H1 (cell line): ENCODE results near the gene SLC10A2. TPM values are rescaled to one million over a fixed set of nuclear protein-coding genes. Genes with fewer than 3 reads are reported as not detected.
A peak's percentile ranks its signal among the peaks of the same experiment; 100 is the strongest.

Experiments used
- CTCF ChIA-PET: fragments of 300-600 bp; sonication (Branson Sonifier 250); formaldehyde crosslinking; loops from one replicate; lab custom pipeline; 2021; ENCODE audit not compliant: partially characterized antibody; lab: Charles Lee
- POLR2A ChIA-PET: fragments of 300-600 bp; sonication (Branson Sonifier 250); formaldehyde crosslinking; loops from one replicate; lab custom pipeline; 2021; ENCODE audit warnings: inconsistent platforms; ENCODE audit not compliant: partially characterized antibody; lab: Charles Lee
- DNase-seq, 2 experiments: peaks; one replicate each; pipeline versions ENCODE4 v3.0.0 to v3.0.0-alpha.2; 2010 to 2022; ENCODE audit warnings: low spot score in 2 of 2, low read depth in 1 of 2, mixed read lengths in 1 of 2
- FAIRE-seq: peaks from 2 replicates; lab custom pipeline; 2011; peaks lifted over from hg19 to GRCh38; lab: Jason Lieb, UNC
- H2AFZ ChIP-seq: 2 replicates; pipeline ENCODE4 v1.8.1; 2012; ENCODE audit warnings: low read length, inconsistent platforms
- H2AK5ac ChIP-seq: 2 replicates; pipeline ENCODE4 v1.6.1; 2013; ENCODE audit warnings: low read depth, low read length
- H2BK120ac ChIP-seq: replicated peaks from 2 replicates; pipeline ENCODE3; 2013; ENCODE audit warnings: low read depth, low read length, inconsistent platforms
- H2BK12ac ChIP-seq: 2 replicates; pipeline ENCODE4 v1.6.1; 2013; ENCODE audit warnings: low read depth, low read length
- H2BK15ac ChIP-seq: 2 replicates; pipeline ENCODE4 v1.6.1; 2013; ENCODE audit warnings: low read length
- H2BK20ac ChIP-seq: 2 replicates; pipeline ENCODE4 v1.6.1; 2013; ENCODE audit warnings: low read length
- H2BK5ac ChIP-seq: 2 replicates; pipeline ENCODE4 v1.6.1; 2013; ENCODE audit warnings: low read depth, low read length
- H3K14ac ChIP-seq: 2 replicates; pipeline ENCODE4 v1.6.1; 2013; ENCODE audit warnings: inconsistent platforms; ENCODE audit not compliant: insufficient read length
- H3K18ac ChIP-seq: 2 replicates; pipeline ENCODE4 v1.6.1; 2013; ENCODE audit warnings: low read length; ENCODE audit errors: extremely low read depth
- H3K23ac ChIP-seq: 2 replicates; pipeline ENCODE4 v1.6.1; 2013; ENCODE audit warnings: inconsistent platforms; ENCODE audit not compliant: insufficient read length
- H3K23me2 ChIP-seq: 2 replicates; pipeline ENCODE4 v1.6.1; 2013; ENCODE audit warnings: low read depth, low read length
- H3K27ac ChIP-seq: 2 replicates; pipeline ENCODE4 v1.6.1; 2011; ENCODE audit warnings: low read depth, low read length, inconsistent platforms
- H3K27me3 ChIP-seq, 4 experiments: replicated peaks in 1 of 4; 1 replicate in 1 of 4; 2 replicates in 3 of 4; pipeline versions ENCODE4 v1.6.1 to v1.8.1; 2011 to 2013; ENCODE audit warnings: low read length in 3 of 4, mild to moderate bottlenecking in 3 of 4, inconsistent platforms in 2 of 4, mixed read lengths in 2 of 4, moderate library complexity in 1 of 4; ENCODE audit not compliant: control insufficient read depth in 3 of 4, insufficient read depth in 3 of 4; ENCODE audit errors: extremely low read depth in 1 of 4
- H3K36me3 ChIP-seq, 4 experiments: 2 replicates each; pipeline versions ENCODE4 v1.6.1 to v1.8.1; 2011 to 2013; ENCODE audit warnings: mild to moderate bottlenecking in 4 of 4, low read length in 3 of 4, moderate library complexity in 2 of 4, control low read depth in 1 of 4, inconsistent platforms in 1 of 4; ENCODE audit not compliant: insufficient read depth in 4 of 4, control insufficient read depth in 2 of 4
- H3K4ac ChIP-seq: replicated peaks from 2 replicates; pipeline ENCODE3; 2013; ENCODE audit warnings: low read length, low read depth, mixed read lengths, inconsistent platforms; ENCODE audit not compliant: insufficient read length
- H3K4me1 ChIP-seq, 4 experiments: replicated peaks in 1 of 4; 1 replicate in 1 of 4; 2 replicates in 3 of 4; pipeline versions ENCODE4 v1.6.1 to v1.8.1; 2011 to 2013; ENCODE audit warnings: low read length in 3 of 4, inconsistent platforms in 2 of 4, mixed read lengths in 1 of 4; ENCODE audit not compliant: insufficient read depth in 4 of 4, control insufficient read depth in 3 of 4
- H3K4me2 ChIP-seq, 2 experiments: 2 replicates each; pipeline versions ENCODE4 v1.6.1 to v1.8.1; 2011 to 2013; ENCODE audit warnings: low read depth in 2 of 2, low read length in 2 of 2, control low read depth in 1 of 2, inconsistent platforms in 1 of 2, mild to moderate bottlenecking in 1 of 2; ENCODE audit not compliant: insufficient read depth in 1 of 2
- H3K4me3 ChIP-seq, 4 experiments: fragments of 200-600, 300-600 bp in 1 of 4; sonication (generic), shearing (Covaris generic), sonication (Bioruptor Twin) in 1 of 4; 2 replicates each; pipeline versions ENCODE4 v1.5.1 to v1.8.1; 2011 to 2016; ENCODE audit warnings: low read length in 4 of 4, low read depth in 3 of 4, control low read depth in 2 of 4, inconsistent platforms in 2 of 4, mild to moderate bottlenecking in 2 of 4, mixed read lengths in 1 of 4, moderate library complexity in 1 of 4; ENCODE audit not compliant: insufficient read depth in 2 of 4; ENCODE audit errors: extremely low read depth in 1 of 4
- H3K56ac ChIP-seq: replicated peaks from 2 replicates; pipeline ENCODE3; 2013; ENCODE audit warnings: low read depth, mild to moderate bottlenecking, mixed read lengths, low read length, inconsistent platforms; ENCODE audit not compliant: insufficient read length
- H3K79me1 ChIP-seq: 2 replicates; pipeline ENCODE4 v1.6.1; 2013; ENCODE audit warnings: low read depth, low read length, control low read depth
- H3K79me2 ChIP-seq, 2 experiments: 2 replicates each; pipeline versions ENCODE4 v1.6.1 to v1.8.1; 2012 to 2013; ENCODE audit warnings: low read length in 2 of 2, mild to moderate bottlenecking in 2 of 2, inconsistent platforms in 1 of 2; ENCODE audit not compliant: insufficient read depth in 2 of 2, control insufficient read depth in 1 of 2
- H3K9ac ChIP-seq, 4 experiments: replicated peaks in 1 of 4; 1 replicate in 1 of 4; 2 replicates in 3 of 4; pipeline versions ENCODE4 v1.6.1 to v1.8.1; 2011 to 2013; ENCODE audit warnings: low read depth in 3 of 4, low read length in 3 of 4, control low read depth in 2 of 4, mild to moderate bottlenecking in 2 of 4, moderate library complexity in 2 of 4, inconsistent platforms in 1 of 4; ENCODE audit errors: extremely low read depth in 1 of 4
- H3K9me3 ChIP-seq, 2 experiments: 2 replicates each; pipeline versions ENCODE4 v1.6.1 to v1.8.1; 2012 to 2013; ENCODE audit warnings: mild to moderate bottlenecking in 2 of 2, moderate library complexity in 2 of 2, control low read depth in 1 of 2, inconsistent platforms in 1 of 2, low read depth in 1 of 2, low read length in 1 of 2, mixed read lengths in 1 of 2; ENCODE audit not compliant: insufficient read depth in 2 of 2
- H4K20me1 ChIP-seq, 2 experiments: replicated peaks in 1 of 2; 2 replicates each; pipeline versions ENCODE3 to v1.8.1; 2011 to 2013; ENCODE audit warnings: inconsistent platforms in 2 of 2, low read length in 2 of 2, mild to moderate bottlenecking in 1 of 2; ENCODE audit not compliant: insufficient read depth in 2 of 2, control insufficient read depth in 1 of 2
- H4K5ac ChIP-seq: 2 replicates; pipeline ENCODE4 v1.6.1; 2013; ENCODE audit warnings: low read length, low read depth, mixed read lengths, inconsistent platforms; ENCODE audit not compliant: insufficient read length
- H4K8ac ChIP-seq: 2 replicates; pipeline ENCODE4 v1.8.0; 2013; ENCODE audit warnings: mild to moderate bottlenecking, moderate library complexity, low read length, inconsistent platforms; ENCODE audit not compliant: insufficient read depth; ENCODE audit errors: extremely low read depth
- H4K91ac ChIP-seq: replicated peaks from 2 replicates; pipeline ENCODE3; 2013; ENCODE audit warnings: low read length, mixed read lengths, inconsistent platforms; ENCODE audit not compliant: insufficient read length
- POLR2A ChIP-seq, 2 experiments: IDR thresholded peaks; 1 replicate in 1 of 2; 2 replicates in 1 of 2; pipeline ENCODE4 v1.6.1; 2011; ENCODE audit warnings: low read depth in 2 of 2, low read length in 2 of 2, mild to moderate bottlenecking in 2 of 2; ENCODE audit errors: control extremely low read depth in 1 of 2
- TAF1 ChIP-seq: IDR thresholded peaks from 2 replicates; pipeline ENCODE4 v1.6.1; 2011; ENCODE audit warnings: mild to moderate bottlenecking, low read depth, low read length
- WGBS, 2 experiments: shearing (Covaris generic) in 1 of 2; methylation state at CpG; one replicate each; pipeline versions ENCODE4 v1.1.6 to v1.1.7; 2013 to 2015; ENCODE audit warnings: low lambda C conversion rate in 2 of 2, mixed read lengths in 2 of 2, inconsistent platforms in 1 of 2, low coverage in 1 of 2, missing lambda C conversion rate in 1 of 2; ENCODE audit not compliant: insufficient replicate concordance in 2 of 2, insufficient coverage in 1 of 2, insufficient read length in 1 of 2; ENCODE audit errors: extremely low coverage in 1 of 2, missing lambda C conversion rate in 1 of 2; 5-methylcytosine and 5-hydroxymethylcytosine counted together
- long read RNA-seq, 2 experiments: library from RNA in 1 of 2; library from capped mRNA in 1 of 2; stranded (forward); transcript quantifications; one replicate each; pipeline ENCODE4 v2.0.0, GENCODE V29; 2021; ENCODE audit warnings: inconsistent platforms in 1 of 2
- polyA minus RNA-seq, 3 experiments: library from RNA; depleted of rRNA, polyadenylated mRNA; stranded (reverse); fragments of >200 nt; gene quantifications; 1 replicate in 2 of 3; 2 replicates in 1 of 3; pipeline ENCODE4 v1.2.3, GENCODE V29; 2011
- polyA plus RNA-seq, 7 experiments: library from polyadenylated mRNA; depleted of rRNA in 3 of 7; stranded (reverse) in 5 of 7; unstranded in 2 of 7; fragments of >200 nt in 5 of 7; fragments of 200-250 nt in 2 of 7; gene quantifications; 1 replicate in 5 of 7; 2 replicates in 1 of 7; 4 replicates in 1 of 7; pipeline versions ENCODE4 v1.2.1 to v1.2.3, GENCODE V29; 2011 to 2013; ENCODE audit warnings: missing spikeins in 2 of 7, mixed read lengths in 2 of 7
- total RNA-seq: library from RNA; stranded (reverse); fragmentation: NEBNext Ultra II Directional; extraction: Animal tissue kit (Norgen Biotek cat#: 25700); gene quantifications from 2 replicates; pipeline ENCODE4 v1.2.1, GENCODE V29; 2021

Gene SLC10A2, protein sequence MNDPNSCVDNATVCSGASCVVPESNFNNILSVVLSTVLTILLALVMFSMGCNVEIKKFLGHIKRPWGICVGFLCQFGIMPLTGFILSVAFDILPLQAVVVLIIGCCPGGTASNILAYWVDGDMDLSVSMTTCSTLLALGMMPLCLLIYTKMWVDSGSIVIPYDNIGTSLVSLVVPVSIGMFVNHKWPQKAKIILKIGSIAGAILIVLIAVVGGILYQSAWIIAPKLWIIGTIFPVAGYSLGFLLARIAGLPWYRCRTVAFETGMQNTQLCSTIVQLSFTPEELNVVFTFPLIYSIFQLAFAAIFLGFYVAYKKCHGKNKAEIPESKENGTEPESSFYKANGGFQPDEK
- total RNA-seq, result not detected in 2 replicates
- polyA plus RNA-seq (2011; rRNA removed), result not detected in 2 replicates
- not detected for polyA plus RNA-seq (2011; cell fraction: cytosol; rRNA removed)
- polyA plus RNA-seq (2011; cell fraction: nucleus; rRNA removed), result not detected
- polyA plus RNA-seq (2012, experiment 1 of 2), result not detected in 4 replicates
- polyA plus RNA-seq (2012, experiment 2 of 2), result not detected
- not detected for polyA plus RNA-seq (2013, experiment 1 of 2)
- polyA plus RNA-seq (2013, experiment 2 of 2), result not detected
- not detected in 2 replicates for polyA minus RNA-seq (2011; rRNA and poly(A)+ RNA removed)
- polyA minus RNA-seq (2011; cell fraction: cytosol; rRNA and poly(A)+ RNA removed), result not detected
- not detected for polyA minus RNA-seq (2011; cell fraction: nucleus; rRNA and poly(A)+ RNA removed)
- long read RNA-seq, experiment 1, result 0 reads
- long read RNA-seq, experiment 2, result 0 reads

- Histone ChIP-seq H3K4me2 (peak within 1 kb of the TSS in 1 of 2 experiments; percentile 25; a peak in 3 of 4 replicates), H2BK20ac (0 out of 2 replicates have a peak within 1 kb of the TSS, but pooled peaks have one; percentile 11), H3K4me3 (0 out of 8 replicates have a peak within 1 kb of the TSS, but pooled peaks of 1 of the 4 experiments have one; percentile 7), H3K79me2 (no peaks in the 10 kb centered on the region), H4K5ac (no peak within 1 kb of the TSS), H2BK15ac (0 out of 2 replicates have a peak within 1 kb of the TSS, but pooled peaks have one; percentile 34), H3K9ac (no peak within 1 kb of the TSS), H3K23ac (no peak within 1 kb of the TSS), H4K8ac (no peak within 1 kb of the TSS), H3K79me1 (no peaks in the 10 kb centered on the region), H2BK120ac (peak within 1 kb of the TSS; percentile 38), H2AK5ac (no peak within 1 kb of the TSS), H3K27ac (no peak within 1 kb of the TSS), H3K4ac (no peak within 1 kb of the TSS), H4K20me1 (no peaks in the 10 kb centered on the region), H2AFZ (no peak within 1 kb of the TSS), H3K18ac (peak within 1 kb of the TSS; percentile 5; the same call in 1 of the 2 replicates), H2BK12ac (peak within 1 kb of the TSS; percentile 56; the same call in 1 of the 2 replicates), H3K4me1 (peaks cover 5 to 26% (median 14%) of the 10 kb centered on the region in 4 experiments), H3K9me3 (no peaks in the 10 kb centered on the region), H2BK5ac (no peak within 1 kb of the TSS), H3K14ac (no peak within 1 kb of the TSS), H3K27me3 (no peaks in the 10 kb centered on the region), H3K56ac (no peak within 1 kb of the TSS), H3K23me2 (no peaks in the 10 kb centered on the region; the same call in 1 of the 2 replicates), H4K91ac (no peak within 1 kb of the TSS), H3K36me3 (no peaks in the 10 kb centered on the region)
- CTCF ChIA-PET, result interaction anchor here (1.3 kb wide), 1 partner anchor 220 kb away, joined by 3 read pairs; the partner anchor contains the start of gene ERCC5
- WGBS, 2 experiments, result 76% methylated on average over 9 of the region's 9 CpGs; no CpG with 5 or more reads in 1 of the 2 experiments
- no peak for DNase-seq
- TF ChIP-seq TAF1 (no peak), POLR2A (IDR thresholded peaks at IDR 0.05; ENCODE audit: control extremely low read depth in 1 of 2, low read depth in 2 of 2, low read length in 2 of 2) (no peak)
- no peak for FAIRE-seq
- POLR2A ChIA-PET, result no interaction called here
Measured at GRCh38 chr13:103066079-103066780, at the start of gene SLC10A2. SLC10A2 (minus strand) TSS chr13:103066417; CDS start chr13:103066249, 168 bp downstream.
